ENCODE results near the gene SCARB1. TPM values are rescaled to one million over a fixed set of nuclear protein-coding genes. Genes with fewer than 3 reads are reported as not detected.

The SCARB1 gene
- total RNA-seq, 1 donor = 11.3 TPM

- no peak overlapping the region for H3K4me3 ChIP-seq (ENCODE audit: low read depth, low read length)
- DNase-seq (ENCODE audit: low read depth) = no peak
- TF ChIP-seq CTCF (IDR thresholded peaks at IDR 0.05; ENCODE audit: insufficient read depth, low read length) = no peak
These were observed 84.2 kb downstream of the SCARB1 start for GRCh38 chr12:124779161-124780141.

- no peak for DNase-seq (ENCODE audit: low read depth)
- TF ChIP-seq CTCF (IDR thresholded peaks at IDR 0.05; ENCODE audit: insufficient read depth, low read length) = no peak
These were observed 85.3 kb downstream of the SCARB1 start for GRCh38 chr12:124778411-124778810.

GRCh38 chr12:124777399-124778372 is 86.0 kb downstream of the SCARB1 start:
- TF ChIP-seq CTCF (IDR thresholded peaks at IDR 0.05; ENCODE audit: insufficient read depth, low read length) = no peak
- no peak overlapping the region for H3K4me3 ChIP-seq (ENCODE audit: low read depth, low read length)
- DNase-seq (ENCODE audit: low read depth) = no peak

More at GRCh38 chr12:124778411-124778810, 85.3 kb downstream of the SCARB1 start:
- no peak overlapping the region for H3K4me3 ChIP-seq (ENCODE audit: low read depth, low read length)

GRCh38 chr12:124776125-124776513 is 87.5 kb downstream of the SCARB1 start:
- no peak for DNase-seq (ENCODE audit: low read depth)
- H3K4me3 ChIP-seq (ENCODE audit: low read depth, low read length) = no peak overlapping the region
- no peak for TF ChIP-seq CTCF (IDR thresholded peaks at IDR 0.05; ENCODE audit: insufficient read depth, low read length)

GRCh38 chr12:124774462-124775167 is 89.0 kb downstream of the SCARB1 start:
- H3K4me3 ChIP-seq (ENCODE audit: low read depth, low read length) = peak overlapping the region; percentile 46
- TF ChIP-seq CTCF (IDR thresholded peaks at IDR 0.05; ENCODE audit: insufficient read depth, low read length) = peak; percentile 26

GRCh38 chr12:124774054-124774461 is 89.6 kb downstream of the SCARB1 start:
- peak; percentile 68 for DNase-seq (ENCODE audit: low read depth)
- peak overlapping the region; percentile 11 for H3K4me3 ChIP-seq (ENCODE audit: low read depth, low read length)
- no peak for TF ChIP-seq CTCF (IDR thresholded peaks at IDR 0.05; ENCODE audit: insufficient read depth, low read length)

More at GRCh38 chr12:124774462-124775167, 89.0 kb downstream of the SCARB1 start:
- peak; percentile 100 for DNase-seq (ENCODE audit: low read depth)
